SK-N-SH (cell line): ENCODE results near the gene HOXC4. TPM values are rescaled to one million over a fixed set of nuclear protein-coding genes. Genes with fewer than 3 reads are reported as not detected.

Experiments used
- CTCF ChIA-PET: fragments of 300-600, 350-600 bp; formaldehyde crosslinking; extraction: SDS; loops from one replicate; lab custom pipeline; 2021; lab: Yijun Ruan, JAX
- POLR2A ChIA-PET: fragments of 350-600 bp; sonication (Branson Sonifier 250); formaldehyde crosslinking; extraction: SDS; loops from one replicate; lab custom pipeline; 2020; ENCODE audit warnings: antibody characterized with exemption, inconsistent platforms; lab: Yijun Ruan, JAX
- DNase-seq: peaks from one replicate; pipeline ENCODE4 v3.0.0; 2012
- H2AFZ ChIP-seq: fragments of 200-600 bp; sonication (generic); 2 replicates; pipeline ENCODE4 v1.8.1; 2016; ENCODE audit warnings: antibody characterized with exemption, mild to moderate bottlenecking, low read depth
- H3F3A ChIP-seq: fragments of 200-600 bp; sonication (generic); replicated peaks from 2 replicates; pipeline ENCODE3; 2016; ENCODE audit warnings: antibody characterized with exemption, mild to moderate bottlenecking; ENCODE audit not compliant: insufficient read depth
- H3K27ac ChIP-seq, 2 experiments: fragments of 200-500 bp in 1 of 2; fragments of 200-600 bp in 1 of 2; sonication (Bioruptor generic) in 1 of 2; sonication (generic), shearing (Covaris generic) in 1 of 2; 2 replicates each; pipeline versions ENCODE4 v1.5.1 to v1.6.1; 2014 to 2016; ENCODE audit warnings: low read depth in 2 of 2, inconsistent platforms in 1 of 2, low read length in 1 of 2, mild to moderate bottlenecking in 1 of 2, mixed read lengths in 1 of 2
- H3K27me3 ChIP-seq: fragments of 200-600 bp; sonication (generic), shearing (Covaris generic); 2 replicates; pipeline ENCODE4 v1.6.1; 2016; ENCODE audit warnings: mixed run types; ENCODE audit not compliant: insufficient read depth
- H3K36me3 ChIP-seq, 2 experiments: fragments of 200-500 bp in 1 of 2; fragments of 200-600 bp in 1 of 2; sonication (Bioruptor generic) in 1 of 2; sonication (generic) in 1 of 2; replicated peaks in 1 of 2; 2 replicates each; pipeline versions ENCODE3 to v1.5.1; 2014 to 2016; ENCODE audit warnings: low read length in 1 of 2, mild to moderate bottlenecking in 1 of 2; ENCODE audit not compliant: insufficient read depth in 2 of 2, control insufficient read depth in 1 of 2
- H3K4me1 ChIP-seq, 2 experiments: fragments of 200-500 bp in 1 of 2; fragments of 200-600 bp in 1 of 2; sonication (Bioruptor generic) in 1 of 2; sonication (generic), shearing (Covaris generic) in 1 of 2; 2 replicates each; pipeline versions ENCODE4 v1.5.1 to v1.6.1; 2014 to 2016; ENCODE audit warnings: low read depth in 1 of 2, low read length in 1 of 2, mixed run types in 1 of 2; ENCODE audit not compliant: insufficient read depth in 2 of 2, control insufficient read depth in 1 of 2
- H3K4me2 ChIP-seq: fragments of 200-600 bp; sonication (generic), shearing (Covaris generic); 2 replicates; pipeline ENCODE4 v1.6.1; 2017; ENCODE audit warnings: mixed run types
- H3K4me3 ChIP-seq, 2 experiments: fragments of 200-500 bp in 1 of 2; fragments of 200-600 bp in 1 of 2; sonication (Bioruptor generic) in 1 of 2; sonication (generic), shearing (Covaris generic) in 1 of 2; 2 replicates each; pipeline versions ENCODE4 v1.5.1 to v1.8.1; 2014 to 2016; ENCODE audit warnings: low read depth in 2 of 2, inconsistent platforms in 1 of 2, low read length in 1 of 2, mild to moderate bottlenecking in 1 of 2, mixed read lengths in 1 of 2, moderate library complexity in 1 of 2
- H3K79me2 ChIP-seq: fragments of 200-600 bp; sonication (generic); 2 replicates; pipeline ENCODE4 v1.8.1; 2017; ENCODE audit warnings: mild to moderate bottlenecking; ENCODE audit not compliant: insufficient read depth
- H3K9ac ChIP-seq: fragments of 200-600 bp; sonication (generic); 2 replicates; pipeline ENCODE4 v1.6.1; 2017; ENCODE audit warnings: mixed run types
- H3K9me2 ChIP-seq: fragments of 200-600 bp; sonication (generic); 2 replicates; pipeline ENCODE4 v1.6.1; 2017; ENCODE audit warnings: mixed run types
- H3K9me3 ChIP-seq: fragments of 200-600 bp; sonication (generic); 2 replicates; pipeline ENCODE4 v1.6.1; 2017; ENCODE audit warnings: mixed run types, mild to moderate bottlenecking, moderate library complexity
- H4K20me1 ChIP-seq: fragments of 200-600 bp; sonication (generic); 2 replicates; pipeline ENCODE4 v1.6.1; 2017; ENCODE audit warnings: mild to moderate bottlenecking, mixed run types; ENCODE audit not compliant: insufficient read depth
- CHD2 ChIP-seq: fragments of 150-350 bp; IDR thresholded peaks from 2 replicates; pipeline ENCODE4 v1.6.1; 2018; ENCODE audit warnings: low read length; ENCODE audit not compliant: partially characterized antibody
- ELF1 ChIP-seq: IDR thresholded peaks from 2 replicates; pipeline ENCODE4 v1.4.0; 2012
- EP300 ChIP-seq, 2 experiments: IDR thresholded peaks; 2 replicates each; pipeline versions ENCODE4 v1.4.0 to v1.6.1; 2012; ENCODE audit warnings: borderline replicate concordance in 1 of 2, low read depth in 1 of 2, low read length in 1 of 2
- EZH2phosphoT487 ChIP-seq: fragments of 200-600 bp; sonication (generic); IDR thresholded peaks from 2 replicates; pipeline ENCODE4 v1.6.1; 2017; ENCODE audit warnings: low read depth, mixed run types, mild to moderate bottlenecking, antibody characterized with exemption, moderate library complexity, borderline replicate concordance
- FOXJ3 ChIP-seq: sonication (generic); formaldehyde crosslinking; IDR thresholded peaks from 2 replicates; pipeline ENCODE4 v1.5.1; 2020; ENCODE audit warnings: mild to moderate bottlenecking, missing genetic modification reagents
- FOXM1 ChIP-seq: IDR thresholded peaks from 2 replicates; pipeline ENCODE4 v1.4.0; 2012; ENCODE audit warnings: low read depth, mild to moderate bottlenecking
- GABPA ChIP-seq: IDR thresholded peaks from 2 replicates; pipeline ENCODE4 v1.4.0; 2012; ENCODE audit warnings: low read depth, mild to moderate bottlenecking
- GATA2 ChIP-seq: sonication (generic); formaldehyde crosslinking; IDR thresholded peaks from 2 replicates; pipeline ENCODE4 v1.5.0; 2020; ENCODE audit warnings: mild to moderate bottlenecking, missing genetic modification reagents
- JUND ChIP-seq: IDR thresholded peaks from 2 replicates; pipeline ENCODE4 v1.4.0; 2012
- MAX ChIP-seq: IDR thresholded peaks from 2 replicates; pipeline ENCODE4 v1.4.0; 2012; ENCODE audit warnings: low read depth
- MEF2A ChIP-seq: IDR thresholded peaks from 2 replicates; pipeline ENCODE4 v1.4.0; 2012; ENCODE audit warnings: low read depth, borderline replicate concordance
- MXI1 ChIP-seq: IDR thresholded peaks from 2 replicates; pipeline ENCODE4 v1.6.1; 2012; ENCODE audit warnings: mild to moderate bottlenecking, low read depth, low read length, improper control_type of control experiment
- NFIC ChIP-seq: IDR thresholded peaks from 2 replicates; pipeline ENCODE4 v1.4.0; 2012; ENCODE audit warnings: borderline replicate concordance
- NRF1 ChIP-seq: IDR thresholded peaks from 2 replicates; pipeline ENCODE4 v1.6.1; 2012; ENCODE audit warnings: low read depth, mild to moderate bottlenecking, low read length
- RAD21 ChIP-seq: IDR thresholded peaks from 2 replicates; pipeline ENCODE4 v1.6.1; 2012; ENCODE audit warnings: mild to moderate bottlenecking, low read length
- RCOR1 ChIP-seq: fragments of 150-350 bp; IDR thresholded peaks from 2 replicates; pipeline ENCODE4 v1.6.1; 2017; ENCODE audit warnings: antibody characterized with exemption, low read length
- RFX5 ChIP-seq: IDR thresholded peaks from 2 replicates; pipeline ENCODE4 v1.6.1; 2012; ENCODE audit warnings: mild to moderate bottlenecking, improper control_type of control experiment, low read length
- TAF1 ChIP-seq: IDR thresholded peaks from 2 replicates; pipeline ENCODE4 v1.6.1; 2012; ENCODE audit warnings: low read depth, mild to moderate bottlenecking, low read length, moderate library complexity, borderline replicate concordance
- TEAD4 ChIP-seq: IDR thresholded peaks from 2 replicates; pipeline ENCODE4 v1.4.0; 2012; ENCODE audit warnings: mild to moderate bottlenecking, borderline replicate concordance; ENCODE audit not compliant: insufficient read depth
- WGBS: methylation state at CpG from one replicate; pipeline ENCODE4 v1.1.6; 2017; ENCODE audit warnings: low lambda C conversion rate; 5-methylcytosine and 5-hydroxymethylcytosine counted together
- polyA plus RNA-seq, 3 experiments: library from polyadenylated mRNA; depleted of rRNA; stranded (reverse); fragments of >200 nt; gene quantifications; 2 replicates each; pipeline ENCODE4 v1.2.3, GENCODE V29; 2012
- TF ChIP-seq, protein P1 (sequence below): fragments of 200-600 bp; sonication (generic); IDR thresholded peaks from 2 replicates; pipeline ENCODE4 v1.6.1; 2017; ENCODE audit warnings: antibody characterized with exemption, mild to moderate bottlenecking, moderate library complexity
- TF ChIP-seq, protein P2 (sequence below): fragments of 150-350 bp; IDR thresholded peaks from 2 replicates; pipeline ENCODE4 v1.6.1; 2017; ENCODE audit warnings: antibody characterized with exemption, low read length, low read depth, borderline replicate concordance

Gene HOXC4
- polyA plus RNA-seq, 1 of the 3 experiments (the other 2 are of a cell fraction), result 3.7 TPM

DNA sequence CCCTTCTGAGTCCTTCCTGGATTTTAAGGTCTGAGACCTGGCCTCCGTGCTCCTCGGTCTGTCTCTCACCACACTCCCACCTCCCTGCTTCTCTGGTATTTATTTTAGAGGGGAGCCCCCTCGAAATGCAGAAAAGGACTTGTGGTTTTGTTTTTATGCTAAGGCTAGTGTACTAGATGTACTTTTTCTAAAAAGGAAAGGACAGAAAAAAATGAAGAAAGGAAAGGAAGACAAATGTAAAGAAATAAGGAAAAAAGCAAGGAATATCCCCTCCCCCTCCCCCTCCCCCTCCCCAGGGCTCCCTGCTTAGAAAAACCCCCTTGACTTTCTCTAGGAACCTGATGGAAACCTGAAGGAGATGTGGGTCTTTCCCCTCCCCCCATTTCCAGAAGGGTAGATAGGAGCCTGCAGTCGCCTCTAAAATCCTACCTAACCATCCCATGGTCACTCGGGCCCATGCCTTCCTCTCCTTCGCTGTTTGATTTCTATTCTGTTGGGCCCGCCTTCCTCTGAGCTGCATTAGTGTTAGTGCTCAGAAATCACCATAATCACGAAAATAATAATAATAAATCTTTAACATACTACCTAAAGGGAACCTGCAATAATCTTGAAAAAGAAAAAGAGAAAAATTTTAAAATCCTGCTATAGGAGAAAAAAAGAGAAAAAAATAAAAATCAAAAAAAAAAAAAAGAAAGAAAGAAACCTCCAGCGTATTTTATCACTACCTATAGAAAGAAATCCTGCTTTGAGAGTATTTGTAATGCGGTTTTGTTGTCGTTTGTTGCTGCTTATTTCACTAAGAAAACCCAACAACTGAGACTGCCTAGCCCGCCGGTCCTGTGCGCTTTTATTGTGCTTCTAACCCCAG is 41.7 kb upstream of the HOXC4 start:
- Histone ChIP-seq H3F3A (peaks cover 8% of the 10 kb centered on the region), H3K27ac (no peak overlapping the region), H3K4me1 (peaks cover 0 to 23% of the 10 kb centered on the region in 2 experiments; a peak in 1 of 4 replicates), H3K4me3 (no peak overlapping the region), H4K20me1 (no peaks in the 10 kb centered on the region), H3K4me2 (no peak overlapping the region), H3K79me2 (no peaks in the 10 kb centered on the region), H2AFZ (no peak overlapping the region), H3K27me3 (no peaks in the 10 kb centered on the region), H3K9me2 (no peaks in the 10 kb centered on the region), H3K9me3 (no peaks in the 10 kb centered on the region), H3K9ac (no peak overlapping the region), H3K36me3 (no peaks in the 10 kb centered on the region)
- DNase-seq, result no peak
- CTCF ChIA-PET, result interaction anchor here (1.0 to 24.5 kb wide), 6 partner anchors 21 to 203 kb away, joined by 3 to 568 read pairs (median 6); partner anchors contain the start of genes HOXC10, HOXC5 and SMUG1
- POLR2A ChIA-PET, result interaction anchor here (1.1 kb wide), 1 partner anchor 184 kb away, joined by 3 read pairs; no protein-coding TSS in a partner anchor
- 84% methylated on average over 14 of the region's 14 CpGs for WGBS
- TF ChIP-seq FOXJ3 (CRISPR knock-in tag) (no peak), FOXM1 (no peak), GATA2 (no peak), EZH2phosphoT487 (no peak)
- TF ChIP-seq, protein P1, sequence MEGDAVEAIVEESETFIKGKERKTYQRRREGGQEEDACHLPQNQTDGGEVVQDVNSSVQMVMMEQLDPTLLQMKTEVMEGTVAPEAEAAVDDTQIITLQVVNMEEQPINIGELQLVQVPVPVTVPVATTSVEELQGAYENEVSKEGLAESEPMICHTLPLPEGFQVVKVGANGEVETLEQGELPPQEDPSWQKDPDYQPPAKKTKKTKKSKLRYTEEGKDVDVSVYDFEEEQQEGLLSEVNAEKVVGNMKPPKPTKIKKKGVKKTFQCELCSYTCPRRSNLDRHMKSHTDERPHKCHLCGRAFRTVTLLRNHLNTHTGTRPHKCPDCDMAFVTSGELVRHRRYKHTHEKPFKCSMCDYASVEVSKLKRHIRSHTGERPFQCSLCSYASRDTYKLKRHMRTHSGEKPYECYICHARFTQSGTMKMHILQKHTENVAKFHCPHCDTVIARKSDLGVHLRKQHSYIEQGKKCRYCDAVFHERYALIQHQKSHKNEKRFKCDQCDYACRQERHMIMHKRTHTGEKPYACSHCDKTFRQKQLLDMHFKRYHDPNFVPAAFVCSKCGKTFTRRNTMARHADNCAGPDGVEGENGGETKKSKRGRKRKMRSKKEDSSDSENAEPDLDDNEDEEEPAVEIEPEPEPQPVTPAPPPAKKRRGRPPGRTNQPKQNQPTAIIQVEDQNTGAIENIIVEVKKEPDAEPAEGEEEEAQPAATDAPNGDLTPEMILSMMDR, result no peak

- Histone ChIP-seq H2AFZ (no peak overlapping the region), H3K4me1 (peaks cover 0 to 23% of the 10 kb centered on the region in 2 experiments; a peak in 1 of 4 replicates), H3K79me2 (peaks cover 3% of the 10 kb centered on the region; the same call in 1 of the 2 replicates), H3K4me2 (no peak overlapping the region), H3F3A (peaks cover 11% of the 10 kb centered on the region), H3K9me3 (no peaks in the 10 kb centered on the region), H3K4me3 (no peak overlapping the region), H3K9ac (no peak overlapping the region), H3K27me3 (no peaks in the 10 kb centered on the region), H3K36me3 (no peaks in the 10 kb centered on the region), H3K27ac (no peak overlapping the region), H4K20me1 (no peaks in the 10 kb centered on the region), H3K9me2 (no peaks in the 10 kb centered on the region)
- no peak for DNase-seq
- WGBS, result 85% methylated on average over 6 of the region's 6 CpGs
- TF ChIP-seq TEAD4 (no peak), FOXJ3 (CRISPR knock-in tag) (no peak), RCOR1 (no peak), RAD21 (no peak), NRF1 (no peak), ELF1 (no peak), MXI1 (no peak), CHD2 (no peak), RFX5 (no peak), JUND (no peak), MEF2A (no peak), GABPA (no peak), NFIC (no peak), TAF1 (no peak), MAX (no peak), EP300 (IDR thresholded peaks at IDR 0.05; ENCODE audit: borderline replicate concordance in 1 of 2, low read depth in 1 of 2, low read length in 1 of 2) (no peak)
- TF ChIP-seq, protein P2, sequence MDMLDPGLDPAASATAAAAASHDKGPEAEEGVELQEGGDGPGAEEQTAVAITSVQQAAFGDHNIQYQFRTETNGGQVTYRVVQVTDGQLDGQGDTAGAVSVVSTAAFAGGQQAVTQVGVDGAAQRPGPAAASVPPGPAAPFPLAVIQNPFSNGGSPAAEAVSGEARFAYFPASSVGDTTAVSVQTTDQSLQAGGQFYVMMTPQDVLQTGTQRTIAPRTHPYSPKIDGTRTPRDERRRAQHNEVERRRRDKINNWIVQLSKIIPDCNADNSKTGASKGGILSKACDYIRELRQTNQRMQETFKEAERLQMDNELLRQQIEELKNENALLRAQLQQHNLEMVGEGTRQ, result no peak
- ChIA-PET CTCF (interaction anchor here (1.0 to 24.5 kb wide), 8 partner anchors 11 to 204 kb away, joined by 3 to 568 read pairs (median 5); partner anchors contain the start of genes HOXC10, HOXC5 and SMUG1), POLR2A (no interaction called here)
Observed at GRCh38 chr12:54012631-54013409, 40.8 kb upstream of the HOXC4 start.
